GM12873 (cell line): ENCODE results near the gene LDB3.

Source experiments
- CTCF ChIP-seq: IDR thresholded peaks from 2 replicates; pipeline ENCODE4 v1.5.1; 2012; ENCODE audit warnings: low read depth, mild to moderate bottlenecking, moderate library complexity, low read length, control low read depth; ENCODE audit not compliant: insufficient read depth; ENCODE audit errors: missing control alignments

Gene LDB3

GRCh38 chr10:86673827-86674581 is 5.7 kb downstream of the LDB3 start:
- TF ChIP-seq CTCF: no peak

GRCh38 chr10:86674912-86675311 is 6.6 kb downstream of the LDB3 start:
- no peak for TF ChIP-seq CTCF

- no peak for TF ChIP-seq CTCF
Measured at GRCh38 chr10:86677374-86677773, 9.1 kb downstream of the LDB3 start.

GRCh38 chr10:86678999-86679792 is 10.9 kb downstream of the LDB3 start:
- TF ChIP-seq CTCF: no peak

GRCh38 chr10:86681047-86681446 is 12.7 kb downstream of the LDB3 start:
- TF ChIP-seq CTCF: no peak

- no peak for TF ChIP-seq CTCF
Measured at GRCh38 chr10:86681722-86682386, 13.5 kb downstream of the LDB3 start.

GRCh38 chr10:86682675-86683074 is 14.4 kb downstream of the LDB3 start:
- TF ChIP-seq CTCF: no peak
